HCT116 (cell line): Measurements from ENCODE around the gene ZNF814. TPM values are rescaled to one million over a fixed set of nuclear protein-coding genes. Genes with fewer than 3 reads are reported as not detected.

Experiments used
- ATAC-seq: fragments of 200-7000 bp; cut with Tn5 transposase; 2 replicates; pipeline ENCODE4 v1.9.1; 2020; ENCODE audit warnings: mild to moderate bottlenecking, moderate library complexity
- BruUV-seq: library from RNA; stranded (reverse); fragments of 400-500 nt; replicated peaks from 2 replicates; lab custom pipeline; 2021; lab: Mats Ljungman, UMichigan
- CTCF ChIA-PET: fragments of 300-600 bp; sonication (Branson Sonifier 250); formaldehyde crosslinking; loops from one replicate; lab custom pipeline; 2021; ENCODE audit warnings: antibody characterized with exemption; lab: Charles Lee
- POLR2A ChIA-PET: fragments of 300-600, 350-600 bp; sonication (Branson Sonifier 250); formaldehyde crosslinking; loops from one replicate; lab custom pipeline; 2021; ENCODE audit warnings: antibody characterized with exemption; lab: Charles Lee
- RAD21 ChIA-PET, 2 experiments: fragments of 300-600 bp; sonication (Branson Sonifier 250); formaldehyde crosslinking; loops; one replicate each; lab custom pipeline; 2023; ENCODE audit warnings: low total read pairs in 2 of 2; ENCODE audit not compliant: uncharacterized antibody in 2 of 2, unreplicated experiment in 2 of 2, low non-redundant PET in 1 of 2; lab: Charles Lee
- DNase-seq: peaks from one replicate; pipeline ENCODE4 v3.0.0-alpha.2; 2010; ENCODE audit warnings: low read depth, low spot score
- H2AFZ ChIP-seq: fragments of 200-600 bp; shearing (Covaris generic), sonication (generic); 2 replicates; pipeline ENCODE4 v1.6.1; 2017; ENCODE audit warnings: low read depth, mixed run types, mixed read lengths, antibody characterized with exemption, low read length; ENCODE audit not compliant: poor library complexity, severe bottlenecking
- H3K27ac ChIP-seq: 2 replicates; pipeline ENCODE4 v1.5.1; 2012; ENCODE audit warnings: low read depth, low read length
- H3K27me3 ChIP-seq: fragments of 200-600 bp; sonication (generic); 2 replicates; pipeline ENCODE4 v1.6.1; 2016; ENCODE audit warnings: mixed run types, low read length, mixed read lengths; ENCODE audit not compliant: insufficient read depth
- H3K36me3 ChIP-seq, 2 experiments: fragments of 200-500 bp in 1 of 2; fragments of 200-600 bp in 1 of 2; sonication (Bioruptor generic) in 1 of 2; sonication (generic) in 1 of 2; 2 replicates each; pipeline versions ENCODE4 v1.5.1 to v1.6.1; 2014 to 2016; ENCODE audit warnings: low read length in 2 of 2, inconsistent platforms in 1 of 2, mixed read lengths in 1 of 2, mixed run types in 1 of 2; ENCODE audit not compliant: insufficient read depth in 2 of 2, control insufficient read depth in 1 of 2
- H3K4me1 ChIP-seq, 2 experiments: fragments of 200-600 bp in 1 of 2; sonication (generic) in 1 of 2; 2 replicates each; pipeline versions ENCODE4 v1.5.1 to v1.6.1; 2012 to 2017; ENCODE audit warnings: low read length in 2 of 2, inconsistent platforms in 1 of 2, mild to moderate bottlenecking in 1 of 2, mixed read lengths in 1 of 2, mixed run types in 1 of 2, moderate library complexity in 1 of 2; ENCODE audit not compliant: insufficient read depth in 2 of 2, control insufficient read depth in 1 of 2
- H3K4me2 ChIP-seq: fragments of 200-600 bp; sonication (generic); 2 replicates; pipeline ENCODE4 v1.6.1; 2017; ENCODE audit warnings: mixed run types, low read length, mixed read lengths
- H3K4me3 ChIP-seq, 2 experiments: fragments of 200-600 bp in 1 of 2; sonication (generic) in 1 of 2; replicated peaks in 1 of 2; 2 replicates each; pipeline ENCODE4 v1.5.1; 2011 to 2016; ENCODE audit warnings: low read length in 2 of 2, control low read depth in 1 of 2, low read depth in 1 of 2, mild to moderate bottlenecking in 1 of 2, mixed read lengths in 1 of 2, mixed run types in 1 of 2
- H3K79me2 ChIP-seq: fragments of 200-600 bp; sonication (generic); 2 replicates; pipeline ENCODE4 v1.6.1; 2017; ENCODE audit warnings: mild to moderate bottlenecking, mixed run types, low read length, moderate library complexity, mixed read lengths; ENCODE audit not compliant: insufficient read depth
- H3K9ac ChIP-seq: fragments of 200-600 bp; sonication (generic); 2 replicates; pipeline ENCODE4 v1.6.1; 2016; ENCODE audit warnings: low read length, mixed read lengths
- H3K9me2 ChIP-seq: fragments of 200-600 bp; sonication (generic), shearing (Covaris generic); 2 replicates; pipeline ENCODE4 v1.6.1; 2017; ENCODE audit warnings: mixed run types, mild to moderate bottlenecking, moderate library complexity; ENCODE audit not compliant: insufficient read depth
- H3K9me3 ChIP-seq, 2 experiments: fragments of 200-500 bp in 1 of 2; fragments of 200-600 bp in 1 of 2; sonication (Bioruptor generic) in 1 of 2; sonication (generic) in 1 of 2; 2 replicates each; pipeline ENCODE4 v1.6.1; 2014 to 2017; ENCODE audit warnings: low read length in 2 of 2, mixed read lengths in 2 of 2, inconsistent platforms in 1 of 2, low read depth in 1 of 2, mild to moderate bottlenecking in 1 of 2, mixed run types in 1 of 2, moderate library complexity in 1 of 2; ENCODE audit not compliant: control insufficient read depth in 1 of 2, insufficient read depth in 1 of 2
- H4K20me1 ChIP-seq: fragments of 200-600 bp; sonication (generic), shearing (Covaris generic); 2 replicates; pipeline ENCODE4 v1.6.1; 2017; ENCODE audit warnings: mixed run types, mild to moderate bottlenecking, moderate library complexity; ENCODE audit not compliant: insufficient read depth
- CBX3 ChIP-seq: IDR thresholded peaks from 2 replicates; pipeline ENCODE4 v1.6.1; 2012; ENCODE audit warnings: low read depth
- CEBPB ChIP-seq: IDR thresholded peaks from 2 replicates; pipeline ENCODE4 v1.6.1; 2012; ENCODE audit warnings: low read depth
- EZH2phosphoT487 ChIP-seq: fragments of 200-600 bp; IDR thresholded peaks from 2 replicates; pipeline ENCODE4 v1.6.1; 2018; ENCODE audit warnings: antibody characterized with exemption, borderline replicate concordance
- POLR2A ChIP-seq: IDR thresholded peaks from 2 replicates; pipeline ENCODE4 v1.7.0; 2011; ENCODE audit warnings: borderline replicate concordance; ENCODE audit not compliant: insufficient read depth, insufficient read length; ENCODE audit errors: extremely low read depth
- SIN3A ChIP-seq: IDR thresholded peaks from 2 replicates; pipeline ENCODE4 v1.6.1; 2012; ENCODE audit warnings: low read depth
- SP1 ChIP-seq: IDR thresholded peaks from 2 replicates; pipeline ENCODE4 v1.6.1; 2012; ENCODE audit warnings: low read depth
- SRF ChIP-seq: IDR thresholded peaks from 2 replicates; pipeline ENCODE4 v1.6.1; 2012; ENCODE audit warnings: low read depth
- TCF7L2 ChIP-seq: IDR thresholded peaks from 2 replicates; pipeline ENCODE4 v1.7.0; 2011; ENCODE audit warnings: borderline replicate concordance, inconsistent platforms; ENCODE audit not compliant: insufficient read depth, insufficient read length; ENCODE audit errors: extremely low read depth
- ZFX ChIP-seq: fragments of 450-650 bp; IDR thresholded peaks from 2 replicates; pipeline ENCODE4 v1.6.1; 2017
- intact Hi-C: fragments of 100-400 bp; cut with micrococcal nuclease; formaldehyde crosslinking; loops from 2 replicates; pipeline ENCODE4 v1.10.0; 2022
- total RNA-seq: library from RNA; stranded (reverse); gene quantifications from one replicate; pipeline ENCODE4 v1.2.1, GENCODE V29; 2021; ENCODE audit not compliant: unreplicated experiment
- TF ChIP-seq, protein P1 (sequence below): IDR thresholded peaks from 2 replicates; pipeline ENCODE4 v1.6.1; 2012; ENCODE audit warnings: low read depth
- TF ChIP-seq, protein P2 (sequence below): IDR thresholded peaks from 2 replicates; pipeline ENCODE4 v1.6.1; 2011; ENCODE audit warnings: mild to moderate bottlenecking, low read length, moderate library complexity; ENCODE audit not compliant: insufficient replicate concordance; ENCODE audit errors: extremely low read depth

Gene ZNF814
- total RNA-seq, 1 experiment from 2014 or later, result 2.5 TPM

- intact Hi-C loops, result no loop called here
- no TSS peak for BruUV-seq
- no peak within 1 kb of the TSS for H2AFZ ChIP-seq
- no peaks in the 10 kb centered on the region for H3K36me3 ChIP-seq
- ChIA-PET CTCF (no interaction called here), RAD21 (no interaction called here), POLR2A (no interaction called here)
- peaks cover 0 to 13% of the 10 kb centered on the region in 2 experiments; a peak in 2 of 4 replicates for H3K9me3 ChIP-seq
- H4K20me1 ChIP-seq, result no peaks in the 10 kb centered on the region
- H3K79me2 ChIP-seq, result no peaks in the 10 kb centered on the region
- no peak for TF ChIP-seq CEBPB
- TF ChIP-seq TCF7L2, result no peak
- TF ChIP-seq SP1, result no peak
- no peak for TF ChIP-seq EZH2phosphoT487
- no peak for TF ChIP-seq SIN3A
- TF ChIP-seq, protein P1, sequence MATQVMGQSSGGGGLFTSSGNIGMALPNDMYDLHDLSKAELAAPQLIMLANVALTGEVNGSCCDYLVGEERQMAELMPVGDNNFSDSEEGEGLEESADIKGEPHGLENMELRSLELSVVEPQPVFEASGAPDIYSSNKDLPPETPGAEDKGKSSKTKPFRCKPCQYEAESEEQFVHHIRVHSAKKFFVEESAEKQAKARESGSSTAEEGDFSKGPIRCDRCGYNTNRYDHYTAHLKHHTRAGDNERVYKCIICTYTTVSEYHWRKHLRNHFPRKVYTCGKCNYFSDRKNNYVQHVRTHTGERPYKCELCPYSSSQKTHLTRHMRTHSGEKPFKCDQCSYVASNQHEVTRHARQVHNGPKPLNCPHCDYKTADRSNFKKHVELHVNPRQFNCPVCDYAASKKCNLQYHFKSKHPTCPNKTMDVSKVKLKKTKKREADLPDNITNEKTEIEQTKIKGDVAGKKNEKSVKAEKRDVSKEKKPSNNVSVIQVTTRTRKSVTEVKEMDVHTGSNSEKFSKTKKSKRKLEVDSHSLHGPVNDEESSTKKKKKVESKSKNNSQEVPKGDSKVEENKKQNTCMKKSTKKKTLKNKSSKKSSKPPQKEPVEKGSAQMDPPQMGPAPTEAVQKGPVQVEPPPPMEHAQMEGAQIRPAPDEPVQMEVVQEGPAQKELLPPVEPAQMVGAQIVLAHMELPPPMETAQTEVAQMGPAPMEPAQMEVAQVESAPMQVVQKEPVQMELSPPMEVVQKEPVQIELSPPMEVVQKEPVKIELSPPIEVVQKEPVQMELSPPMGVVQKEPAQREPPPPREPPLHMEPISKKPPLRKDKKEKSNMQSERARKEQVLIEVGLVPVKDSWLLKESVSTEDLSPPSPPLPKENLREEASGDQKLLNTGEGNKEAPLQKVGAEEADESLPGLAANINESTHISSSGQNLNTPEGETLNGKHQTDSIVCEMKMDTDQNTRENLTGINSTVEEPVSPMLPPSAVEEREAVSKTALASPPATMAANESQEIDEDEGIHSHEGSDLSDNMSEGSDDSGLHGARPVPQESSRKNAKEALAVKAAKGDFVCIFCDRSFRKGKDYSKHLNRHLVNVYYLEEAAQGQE, result no peak
- no peak for TF ChIP-seq ZFX
- TF ChIP-seq POLR2A, result no peak
- no peak for TF ChIP-seq SRF
- no peak for TF ChIP-seq CBX3
- TF ChIP-seq, protein P2, sequence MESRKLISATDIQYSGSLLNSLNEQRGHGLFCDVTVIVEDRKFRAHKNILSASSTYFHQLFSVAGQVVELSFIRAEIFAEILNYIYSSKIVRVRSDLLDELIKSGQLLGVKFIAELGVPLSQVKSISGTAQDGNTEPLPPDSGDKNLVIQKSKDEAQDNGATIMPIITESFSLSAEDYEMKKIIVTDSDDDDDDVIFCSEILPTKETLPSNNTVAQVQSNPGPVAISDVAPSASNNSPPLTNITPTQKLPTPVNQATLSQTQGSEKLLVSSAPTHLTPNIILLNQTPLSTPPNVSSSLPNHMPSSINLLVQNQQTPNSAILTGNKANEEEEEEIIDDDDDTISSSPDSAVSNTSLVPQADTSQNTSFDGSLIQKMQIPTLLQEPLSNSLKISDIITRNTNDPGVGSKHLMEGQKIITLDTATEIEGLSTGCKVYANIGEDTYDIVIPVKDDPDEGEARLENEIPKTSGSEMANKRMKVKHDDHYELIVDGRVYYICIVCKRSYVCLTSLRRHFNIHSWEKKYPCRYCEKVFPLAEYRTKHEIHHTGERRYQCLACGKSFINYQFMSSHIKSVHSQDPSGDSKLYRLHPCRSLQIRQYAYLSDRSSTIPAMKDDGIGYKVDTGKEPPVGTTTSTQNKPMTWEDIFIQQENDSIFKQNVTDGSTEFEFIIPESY, result no peak
- H3K4me1 ChIP-seq, result no peaks in the 10 kb centered on the region
- DNase-seq, result no peak
- no peaks in the 10 kb centered on the region for H3K27me3 ChIP-seq
- H3K4me3 ChIP-seq, result no peak within 1 kb of the TSS
- ATAC-seq, result no peak
- H3K9ac ChIP-seq, result no peak within 1 kb of the TSS
- no peak within 1 kb of the TSS for H3K4me2 ChIP-seq
- no peak within 1 kb of the TSS for H3K27ac ChIP-seq
- H3K9me2 ChIP-seq, result no peaks in the 10 kb centered on the region
These were observed 46.2 kb upstream of the ZNF814 start, which contains the start of gene ZNF418 for GRCh38 chr19:57934820-57935665. TSS of gene ZNF418 (minus strand) at chr19:57935402. CDS start at chr19:57933822, 1,580 bp downstream.
